ENCODE measurements around the gene MAGEA8. TPM values are rescaled to one million over a fixed set of nuclear protein-coding genes. Genes with fewer than 3 reads are reported as not detected.
"Not testable (repeated sequence)": the region's sequence is repeated elsewhere in the genome, so short reads cannot be mapped to it uniquely, and the experiment has no call there.

Gene MAGEA8, protein sequence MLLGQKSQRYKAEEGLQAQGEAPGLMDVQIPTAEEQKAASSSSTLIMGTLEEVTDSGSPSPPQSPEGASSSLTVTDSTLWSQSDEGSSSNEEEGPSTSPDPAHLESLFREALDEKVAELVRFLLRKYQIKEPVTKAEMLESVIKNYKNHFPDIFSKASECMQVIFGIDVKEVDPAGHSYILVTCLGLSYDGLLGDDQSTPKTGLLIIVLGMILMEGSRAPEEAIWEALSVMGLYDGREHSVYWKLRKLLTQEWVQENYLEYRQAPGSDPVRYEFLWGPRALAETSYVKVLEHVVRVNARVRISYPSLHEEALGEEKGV
- total RNA-seq (2014; rRNA removed; shearing (Covaris generic); ENCODE audit: low replicate concordance) = not detected in 2 replicates

GRCh38 chrX:149881081-149881711 lies at the start of gene MAGEA8:
TSS of gene MAGEA8 (plus strand) at chrX:149881183. CDS start at chrX:149884273, 3,090 bp downstream.
- H3K36me3 ChIP-seq (ENCODE audit: insufficient read depth, low read length) = no peaks in the 10 kb centered on the region
- no peaks in the 10 kb centered on the region for H3K27me3 ChIP-seq (ENCODE audit: low read length)
- H3K4me1 ChIP-seq (ENCODE audit: low read length) = no peaks in the 10 kb centered on the region
- no peak within 1 kb of the TSS for H3K4me3 ChIP-seq (ENCODE audit: low read length)
- H3K9me3 ChIP-seq (ENCODE audit: low read length) = no peaks in the 10 kb centered on the region
- no peak for DNase-seq
- H3K9me2 ChIP-seq (replicated peaks; ENCODE audit: insufficient read depth, low read length) = no peaks in the 10 kb centered on the region
- H3K79me2 ChIP-seq (ENCODE audit: low read length) = no peaks in the 10 kb centered on the region
- no peaks in the 10 kb centered on the region for H4K20me1 ChIP-seq (ENCODE audit: insufficient read depth, low read depth, low read length)
- H3K9ac ChIP-seq (ENCODE audit: low read length) = no peak within 1 kb of the TSS
- H3K4me2 ChIP-seq (ENCODE audit: low read depth, low read length, poor library complexity, severe bottlenecking) = no peak within 1 kb of the TSS
- no peak within 1 kb of the TSS for H2AFZ ChIP-seq (ENCODE audit: low read length)
- no peak within 1 kb of the TSS for H3K27ac ChIP-seq (ENCODE audit: low read length)

- Histone ChIP-seq H4K20me1 (ENCODE audit: insufficient read depth, low read depth, low read length) (no peaks in the 10 kb centered on the region), H3K27ac (ENCODE audit: low read length) (no peak overlapping the region), H2AFZ (ENCODE audit: low read length) (no peak overlapping the region), H3K9ac (ENCODE audit: low read length) (no peak overlapping the region), H3K9me2 (replicated peaks; ENCODE audit: insufficient read depth, low read length) (no peaks in the 10 kb centered on the region), H3K79me2 (ENCODE audit: low read length) (no peaks in the 10 kb centered on the region), H3K27me3 (ENCODE audit: low read length) (no peaks in the 10 kb centered on the region), H3K4me2 (ENCODE audit: low read depth, low read length, poor library complexity, severe bottlenecking) (no peak overlapping the region), H3K4me1 (ENCODE audit: low read length) (no peaks in the 10 kb centered on the region), H3K36me3 (ENCODE audit: insufficient read depth, low read length) (no peaks in the 10 kb centered on the region), H3K4me3 (ENCODE audit: low read length) (no peak overlapping the region), H3K9me3 (ENCODE audit: low read length) (no peaks in the 10 kb centered on the region)
- no peak for DNase-seq
Observed at GRCh38 chrX:149831473-149831872, 49.5 kb upstream of the MAGEA8 start.

GRCh38 chrX:149836728-149837127 lies 44.3 kb upstream of the MAGEA8 start:
- not testable (repeated sequence) for H3K4me2 ChIP-seq (ENCODE audit: low read depth, low read length, poor library complexity, severe bottlenecking); H3K9me3 ChIP-seq (ENCODE audit: low read length); H3K4me3 ChIP-seq (ENCODE audit: low read length); DNase-seq; H3K9me2 ChIP-seq (replicated peaks; ENCODE audit: insufficient read depth, low read length); H3K27ac ChIP-seq (ENCODE audit: low read length); H3K27me3 ChIP-seq (ENCODE audit: low read length); H2AFZ ChIP-seq (ENCODE audit: low read length); H3K4me1 ChIP-seq (ENCODE audit: low read length); H3K79me2 ChIP-seq (ENCODE audit: low read length); H3K9ac ChIP-seq (ENCODE audit: low read length); H4K20me1 ChIP-seq (ENCODE audit: insufficient read depth, low read depth, low read length); H3K36me3 ChIP-seq (ENCODE audit: insufficient read depth, low read length)

GRCh38 chrX:149837167-149837566 lies 43.8 kb upstream of the MAGEA8 start:
- Histone ChIP-seq H3K4me2 (ENCODE audit: low read depth, low read length, poor library complexity, severe bottlenecking) (no peak overlapping the region), H3K36me3 (ENCODE audit: insufficient read depth, low read length) (no peaks in the 10 kb centered on the region), H3K27me3 (ENCODE audit: low read length) (no peaks in the 10 kb centered on the region), H3K9me2 (replicated peaks; ENCODE audit: insufficient read depth, low read length) (no peaks in the 10 kb centered on the region), H4K20me1 (ENCODE audit: insufficient read depth, low read depth, low read length) (no peaks in the 10 kb centered on the region), H3K4me1 (ENCODE audit: low read length) (no peaks in the 10 kb centered on the region), H3K9ac (ENCODE audit: low read length) (no peak overlapping the region), H3K4me3 (ENCODE audit: low read length) (no peak overlapping the region), H3K27ac (ENCODE audit: low read length) (no peak overlapping the region), H3K79me2 (ENCODE audit: low read length) (no peaks in the 10 kb centered on the region), H2AFZ (ENCODE audit: low read length) (no peak overlapping the region), H3K9me3 (ENCODE audit: low read length) (no peaks in the 10 kb centered on the region)
- DNase-seq = no peak

- H2AFZ ChIP-seq (ENCODE audit: low read length) = no peak overlapping the region
- no peaks in the 10 kb centered on the region for H3K27me3 ChIP-seq (ENCODE audit: low read length)
- no peaks in the 10 kb centered on the region for H3K36me3 ChIP-seq (ENCODE audit: insufficient read depth, low read length)
- H3K9ac ChIP-seq (ENCODE audit: low read length) = no peak overlapping the region
- no peaks in the 10 kb centered on the region for H3K4me1 ChIP-seq (ENCODE audit: low read length)
- no peak for DNase-seq
- no peaks in the 10 kb centered on the region for H3K9me2 ChIP-seq (replicated peaks; ENCODE audit: insufficient read depth, low read length)
- no peak overlapping the region for H3K27ac ChIP-seq (ENCODE audit: low read length)
- no peaks in the 10 kb centered on the region for H3K79me2 ChIP-seq (ENCODE audit: low read length)
- no peak overlapping the region for H3K4me2 ChIP-seq (ENCODE audit: low read depth, low read length, poor library complexity, severe bottlenecking)
- H4K20me1 ChIP-seq (ENCODE audit: insufficient read depth, low read depth, low read length) = no peaks in the 10 kb centered on the region
- no peaks in the 10 kb centered on the region for H3K9me3 ChIP-seq (ENCODE audit: low read length)
- no peak overlapping the region for H3K4me3 ChIP-seq (ENCODE audit: low read length)
Observed at GRCh38 chrX:149837639-149838038, 43.3 kb upstream of the MAGEA8 start.

GRCh38 chrX:149841929-149842328 lies 39.1 kb upstream of the MAGEA8 start:
- H3K79me2 ChIP-seq (ENCODE audit: low read length) = no peaks in the 10 kb centered on the region
- H3K4me3 ChIP-seq (ENCODE audit: low read length) = no peak overlapping the region
- no peak overlapping the region for H3K27ac ChIP-seq (ENCODE audit: low read length)
- H3K9me2 ChIP-seq (replicated peaks; ENCODE audit: insufficient read depth, low read length) = no peaks in the 10 kb centered on the region
- H3K9ac ChIP-seq (ENCODE audit: low read length) = no peak overlapping the region
- no peak for DNase-seq
- no peaks in the 10 kb centered on the region for H3K36me3 ChIP-seq (ENCODE audit: insufficient read depth, low read length)
- no peaks in the 10 kb centered on the region for H3K4me1 ChIP-seq (ENCODE audit: low read length)
- H3K27me3 ChIP-seq (ENCODE audit: low read length) = no peaks in the 10 kb centered on the region
- H4K20me1 ChIP-seq (ENCODE audit: insufficient read depth, low read depth, low read length) = no peaks in the 10 kb centered on the region
- no peaks in the 10 kb centered on the region for H3K9me3 ChIP-seq (ENCODE audit: low read length)
- H2AFZ ChIP-seq (ENCODE audit: low read length) = no peak overlapping the region
- no peak overlapping the region for H3K4me2 ChIP-seq (ENCODE audit: low read depth, low read length, poor library complexity, severe bottlenecking)

DNA sequence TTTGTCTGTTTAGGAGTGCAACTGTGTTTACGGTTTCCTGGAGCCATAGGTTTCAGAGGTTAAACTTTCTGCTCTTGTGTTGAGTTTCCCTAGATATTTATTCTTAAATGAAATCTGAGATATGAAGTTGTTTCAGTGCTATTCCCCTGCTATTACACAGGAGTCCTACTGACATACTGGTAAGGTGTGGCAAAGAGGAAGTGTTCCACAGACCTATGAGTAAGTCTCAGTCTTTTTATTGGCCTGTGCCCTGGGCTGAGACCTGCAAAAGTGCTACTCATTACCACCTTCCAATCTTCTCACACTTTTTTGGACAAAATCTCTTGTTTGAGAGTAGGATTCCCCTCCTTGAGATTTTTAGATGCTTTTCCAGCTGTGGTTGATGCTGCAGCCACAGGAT lies 35.6 kb upstream of the MAGEA8 start:
- H3K27ac ChIP-seq (ENCODE audit: low read length) = no peak overlapping the region
- no peak overlapping the region for H3K9ac ChIP-seq (ENCODE audit: low read length)
- no peaks in the 10 kb centered on the region for H3K79me2 ChIP-seq (ENCODE audit: low read length)
- H2AFZ ChIP-seq (ENCODE audit: low read length) = no peak overlapping the region
- H4K20me1 ChIP-seq (ENCODE audit: insufficient read depth, low read depth, low read length) = no peaks in the 10 kb centered on the region
- no peaks in the 10 kb centered on the region for H3K4me1 ChIP-seq (ENCODE audit: low read length)
- no peak overlapping the region for H3K4me2 ChIP-seq (ENCODE audit: low read depth, low read length, poor library complexity, severe bottlenecking)
- no peak for DNase-seq
- H3K4me3 ChIP-seq (ENCODE audit: low read length) = no peak overlapping the region
- H3K27me3 ChIP-seq (ENCODE audit: low read length) = no peaks in the 10 kb centered on the region
- no peaks in the 10 kb centered on the region for H3K9me2 ChIP-seq (replicated peaks; ENCODE audit: insufficient read depth, low read length)
- H3K9me3 ChIP-seq (ENCODE audit: low read length) = no peaks in the 10 kb centered on the region
- H3K36me3 ChIP-seq (ENCODE audit: insufficient read depth, low read length) = no peaks in the 10 kb centered on the region

DNA sequence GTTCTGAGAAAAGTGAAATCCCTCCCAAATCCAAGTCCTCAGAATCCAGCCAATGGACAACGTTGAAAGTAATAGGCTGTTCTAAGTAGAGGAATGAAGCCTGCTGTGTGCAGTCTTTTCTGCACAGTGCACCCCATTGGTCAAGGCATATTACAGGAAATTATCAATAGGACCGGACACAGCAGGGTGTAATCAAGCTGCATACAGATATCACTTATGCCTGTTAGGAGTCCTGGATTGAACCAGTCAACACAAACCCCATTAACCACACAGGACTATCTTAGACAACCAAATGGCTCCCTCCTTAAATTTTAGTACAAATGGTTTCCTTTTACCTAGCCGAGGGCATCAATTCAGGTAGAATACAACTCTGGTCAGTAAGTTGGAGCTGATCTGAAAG lies 34.2 kb upstream of the MAGEA8 start:
- Histone ChIP-seq H3K4me3 (ENCODE audit: low read length) (no peak overlapping the region), H3K4me2 (ENCODE audit: low read depth, low read length, poor library complexity, severe bottlenecking) (no peak overlapping the region), H3K9me2 (replicated peaks; ENCODE audit: insufficient read depth, low read length) (no peaks in the 10 kb centered on the region), H3K79me2 (ENCODE audit: low read length) (no peaks in the 10 kb centered on the region), H3K9me3 (ENCODE audit: low read length) (no peaks in the 10 kb centered on the region), H3K27ac (ENCODE audit: low read length) (no peak overlapping the region), H4K20me1 (ENCODE audit: insufficient read depth, low read depth, low read length) (no peaks in the 10 kb centered on the region), H3K9ac (ENCODE audit: low read length) (no peak overlapping the region), H3K36me3 (ENCODE audit: insufficient read depth, low read length) (no peaks in the 10 kb centered on the region), H2AFZ (ENCODE audit: low read length) (no peak overlapping the region), H3K4me1 (ENCODE audit: low read length) (no peaks in the 10 kb centered on the region), H3K27me3 (ENCODE audit: low read length) (no peaks in the 10 kb centered on the region)
- DNase-seq = no peak
